DMS79 (cell line): ENCODE data around the gene RYR3.

Source experiments
- DNase-seq: peaks from one replicate; lab custom pipeline; 2025; lab: John Stamatoyannopoulos, UW

Gene RYR3

GRCh38 chr15:33882921-33883320 is 572.2 kb downstream of the RYR3 start:
- no peak for DNase-seq

GRCh38 chr15:33888176-33888575 is 577.4 kb downstream of the RYR3 start:
- peak; percentile 34 for DNase-seq

- DNase-seq = no peak
Measured at GRCh38 chr15:33894193-33894592, 583.4 kb downstream of the RYR3 start.

- DNase-seq = no peak
Measured at GRCh38 chr15:33902043-33902442, 591.3 kb downstream of the RYR3 start.

- no peak for DNase-seq
Measured at GRCh38 chr15:33903661-33904060, 592.9 kb downstream of the RYR3 start.

- no peak for DNase-seq
Measured at GRCh38 chr15:33907326-33907725, 596.6 kb downstream of the RYR3 start.

- DNase-seq = no peak
Measured at GRCh38 chr15:33908406-33908805, 597.6 kb downstream of the RYR3 start.

GRCh38 chr15:33910741-33911140 is 600.0 kb downstream of the RYR3 start:
- no peak for DNase-seq

GRCh38 chr15:33912326-33912725 is 601.6 kb downstream of the RYR3 start:
- no peak for DNase-seq

GRCh38 chr15:33913459-33913858 is 602.7 kb downstream of the RYR3 start:
- no peak for DNase-seq
